GM19238 (cell line): ENCODE results near the gene IGFL3.

Source experiments
- DNase-seq: peaks from one replicate; pipeline ENCODE4 v3.0.0; 2011; ENCODE audit warnings: low spot score; ENCODE audit not compliant: insufficient read length

Gene IGFL3

GRCh38 chr19:46076951-46077814 lies 47.3 kb downstream of the IGFL3 start:
- peak; percentile 30 for DNase-seq

DNA sequence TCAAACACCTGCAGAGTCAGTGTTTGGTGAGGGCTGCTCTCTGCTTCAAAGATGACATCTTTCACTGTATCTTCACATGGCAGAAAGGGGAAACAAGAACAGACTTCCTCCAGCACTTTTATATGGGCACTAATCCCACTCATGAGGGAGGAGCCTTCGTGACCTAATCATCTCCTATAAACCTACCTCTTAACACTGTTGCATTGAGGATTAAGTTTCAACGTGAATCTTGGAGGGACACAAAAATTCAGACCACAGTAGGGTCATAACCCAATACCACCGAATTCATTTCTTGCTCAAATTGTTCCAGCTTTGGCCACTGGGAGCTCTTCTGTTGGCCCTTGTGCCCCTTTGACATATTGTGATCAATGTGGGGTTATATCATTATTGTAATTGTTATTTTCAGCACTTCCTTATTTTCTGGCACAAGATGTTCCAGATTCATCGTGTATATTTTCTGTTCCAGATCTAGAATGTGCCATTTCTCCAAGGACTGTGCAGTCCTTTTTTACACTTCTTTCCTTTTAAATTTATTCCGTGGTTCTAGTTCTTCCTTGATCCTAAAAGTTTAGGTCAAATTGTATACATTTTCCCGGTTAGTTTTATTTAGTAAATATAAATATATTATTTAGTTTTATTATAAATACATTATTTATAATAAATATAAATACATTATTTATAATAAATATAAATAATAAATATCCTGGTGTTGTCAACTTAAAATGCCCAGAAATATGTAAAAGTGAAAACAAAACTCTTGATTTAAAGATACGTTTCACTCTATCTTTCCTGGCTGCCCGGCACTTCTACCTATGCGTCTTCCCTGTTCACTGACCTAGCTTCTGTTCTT lies 48.2 kb downstream of the IGFL3 start:
- no peak for DNase-seq

DNA sequence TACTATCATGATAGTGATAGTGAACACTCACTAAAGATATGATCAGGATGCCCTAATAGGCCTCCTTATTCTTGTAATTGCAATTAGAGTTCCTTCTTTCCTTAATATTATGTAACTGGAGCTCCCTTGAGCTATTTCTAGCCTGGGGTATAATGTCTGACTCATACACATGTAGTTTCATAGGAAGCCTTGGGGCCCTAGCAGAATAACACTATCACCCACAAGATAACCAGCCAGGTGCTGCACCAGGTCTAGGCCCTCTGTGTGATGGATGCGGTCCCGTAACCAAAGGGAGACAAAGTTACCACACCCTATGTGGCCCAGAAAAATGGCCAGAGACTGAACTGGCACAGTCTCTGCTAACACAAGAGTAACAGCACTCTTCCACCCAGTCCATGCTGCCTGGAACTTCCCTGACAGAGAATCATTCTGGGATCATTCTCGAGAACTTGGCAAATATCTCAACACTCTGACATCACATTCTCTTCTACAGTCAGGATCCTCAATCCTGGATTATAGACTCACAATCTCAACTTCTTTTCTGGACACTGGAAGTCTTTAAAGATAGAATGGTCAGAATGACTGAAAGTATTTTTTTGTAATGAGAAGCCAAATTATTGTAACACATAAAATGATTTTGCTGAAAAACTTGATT lies 51.1 kb downstream of the IGFL3 start:
- DNase-seq, result no peak
